ACC112 (cell line): ENCODE data around the gene PTBP3.
"Not testable (repeated sequence)": the region's sequence is repeated elsewhere in the genome, so short reads cannot be mapped to it uniquely, and the experiment has no call there.

Experiments
- H2AFZ ChIP-seq: fragments of 200-600 bp; sonication (generic); one replicate; pipeline ENCODE4 v1.6.0; 2017; ENCODE audit warnings: antibody characterized with exemption, low read length; ENCODE audit not compliant: unreplicated experiment
- H3K27ac ChIP-seq: fragments of 200-600 bp; sonication (generic); 2 replicates; pipeline ENCODE4 v1.5.1; 2014; ENCODE audit warnings: low read depth, mild to moderate bottlenecking, antibody characterized with exemption, low read length, moderate library complexity
- H3K27me3 ChIP-seq: fragments of 200-600 bp; sonication (generic); 2 replicates; pipeline ENCODE4 v1.6.1; 2014; ENCODE audit warnings: mild to moderate bottlenecking, antibody characterized with exemption, low read length, moderate library complexity, mixed read lengths; ENCODE audit not compliant: insufficient read depth
- H3K36me3 ChIP-seq: fragments of 200-600 bp; sonication (generic); 2 replicates; pipeline ENCODE4 v1.6.1; 2016; ENCODE audit warnings: mild to moderate bottlenecking, antibody characterized with exemption, low read length, moderate library complexity, mixed read lengths; ENCODE audit not compliant: insufficient read depth
- H3K4me1 ChIP-seq: fragments of 200-600 bp; sonication (generic); one replicate; pipeline ENCODE4 v1.6.1; 2016; ENCODE audit warnings: low read length, mixed read lengths; ENCODE audit not compliant: insufficient read depth, unreplicated experiment, control insufficient read depth
- H3K4me3 ChIP-seq: fragments of 200-600 bp; sonication (generic); 2 replicates; pipeline ENCODE4 v1.5.1; 2014; ENCODE audit warnings: mild to moderate bottlenecking, low read depth, low read length
- H3K79me2 ChIP-seq: fragments of 200-600 bp; sonication (generic); one replicate; pipeline ENCODE4 v1.6.0; 2016; ENCODE audit warnings: low read length; ENCODE audit not compliant: control insufficient read depth, unreplicated experiment, insufficient read depth

PTBP3 gene

GRCh38 chr9:112377087-112377486 lies 43.7 kb upstream of the PTBP3 start:
- Histone ChIP-seq H3K79me2 (peaks cover 43% of the 10 kb centered on the region), H3K4me3 (peak overlapping the region; percentile 91), H3K36me3 (no peaks in the 10 kb centered on the region), H3K27ac (no peak overlapping the region), H3K27me3 (no peaks in the 10 kb centered on the region), H3K4me1 (peaks cover 19% of the 10 kb centered on the region), H2AFZ (no peak overlapping the region)

GRCh38 chr9:112375361-112375760 lies 41.9 kb upstream of the PTBP3 start:
- H3K36me3 ChIP-seq: no peaks in the 10 kb centered on the region
- H3K27me3 ChIP-seq: no peaks in the 10 kb centered on the region
- no peak overlapping the region for H2AFZ ChIP-seq
- H3K4me3 ChIP-seq: no peak overlapping the region
- H3K79me2 ChIP-seq: peaks cover 26% of the 10 kb centered on the region
- no peak overlapping the region for H3K27ac ChIP-seq
- H3K4me1 ChIP-seq: peaks cover 15% of the 10 kb centered on the region

DNA sequence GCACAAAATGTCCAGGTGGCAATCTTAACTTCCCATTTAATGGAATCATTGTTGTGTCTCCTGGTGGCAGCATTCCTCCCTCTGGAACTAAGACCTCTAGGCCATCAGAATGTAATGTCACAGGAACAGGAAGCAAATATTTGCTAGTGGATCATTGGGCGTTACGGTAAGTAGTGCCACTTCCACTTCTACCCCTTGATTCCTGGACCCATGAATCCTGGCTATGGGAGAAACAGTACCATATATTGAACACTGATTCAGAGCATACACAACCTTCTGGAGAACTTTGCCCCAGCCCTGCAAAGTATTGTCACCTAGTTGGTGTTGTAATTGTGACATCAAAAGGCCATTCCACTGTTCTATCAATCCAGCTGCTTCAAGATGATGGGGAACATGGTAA lies 40.8 kb upstream of the PTBP3 start:
- not testable (repeated sequence) for H2AFZ ChIP-seq, H3K4me3 ChIP-seq, H3K27ac ChIP-seq, H3K36me3 ChIP-seq, H3K27me3 ChIP-seq
- peaks cover 22% of the 10 kb centered on the region for H3K79me2 ChIP-seq
- peaks cover 15% of the 10 kb centered on the region for H3K4me1 ChIP-seq

- not testable (repeated sequence) for H3K27ac ChIP-seq, H2AFZ ChIP-seq, H3K36me3 ChIP-seq, H3K27me3 ChIP-seq, H3K4me3 ChIP-seq
- Histone ChIP-seq H3K4me1 (peaks cover 15% of the 10 kb centered on the region), H3K79me2 (peaks cover 22% of the 10 kb centered on the region)
Observed at GRCh38 chr9:112373666-112374065, 40.2 kb upstream of the PTBP3 start.

DNA sequence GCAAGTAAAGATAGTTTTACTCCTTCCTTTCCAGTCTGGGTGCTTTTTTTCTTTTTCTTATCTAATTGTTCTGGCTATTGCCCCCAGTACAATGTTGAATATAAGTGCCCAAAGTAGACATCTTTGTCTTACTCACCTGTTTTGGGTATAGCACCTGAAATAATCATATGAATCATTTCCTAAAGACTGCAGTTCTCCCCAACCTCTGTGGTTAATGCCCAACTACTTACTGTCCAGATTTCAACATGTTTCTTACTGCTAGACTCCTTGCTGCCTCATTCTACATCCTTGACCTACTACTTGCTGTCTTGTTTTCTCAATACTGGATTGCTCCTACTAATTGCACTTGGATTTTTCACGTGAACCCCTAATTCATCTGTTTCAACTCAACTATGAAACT lies 37.6 kb upstream of the PTBP3 start:
- Histone ChIP-seq H3K4me1 (no peaks in the 10 kb centered on the region), H3K27ac (no peak overlapping the region), H3K4me3 (no peak overlapping the region), H3K79me2 (no peaks in the 10 kb centered on the region), H3K36me3 (no peaks in the 10 kb centered on the region), H2AFZ (no peak overlapping the region), H3K27me3 (no peaks in the 10 kb centered on the region)

- H3K4me1 ChIP-seq: no peaks in the 10 kb centered on the region
- no peak overlapping the region for H3K27ac ChIP-seq
- H3K36me3 ChIP-seq: no peaks in the 10 kb centered on the region
- no peak overlapping the region for H2AFZ ChIP-seq
- H3K27me3 ChIP-seq: no peaks in the 10 kb centered on the region
- no peaks in the 10 kb centered on the region for H3K79me2 ChIP-seq
- no peak overlapping the region for H3K4me3 ChIP-seq
Observed at GRCh38 chr9:112369817-112370216, 36.4 kb upstream of the PTBP3 start.

- Histone ChIP-seq H3K4me1 (no peaks in the 10 kb centered on the region), H3K27me3 (no peaks in the 10 kb centered on the region), H2AFZ (no peak overlapping the region), H3K36me3 (no peaks in the 10 kb centered on the region), H3K4me3 (no peak overlapping the region), H3K79me2 (no peaks in the 10 kb centered on the region), H3K27ac (no peak overlapping the region)
Observed at GRCh38 chr9:112367465-112367864, 34.0 kb upstream of the PTBP3 start.

DNA sequence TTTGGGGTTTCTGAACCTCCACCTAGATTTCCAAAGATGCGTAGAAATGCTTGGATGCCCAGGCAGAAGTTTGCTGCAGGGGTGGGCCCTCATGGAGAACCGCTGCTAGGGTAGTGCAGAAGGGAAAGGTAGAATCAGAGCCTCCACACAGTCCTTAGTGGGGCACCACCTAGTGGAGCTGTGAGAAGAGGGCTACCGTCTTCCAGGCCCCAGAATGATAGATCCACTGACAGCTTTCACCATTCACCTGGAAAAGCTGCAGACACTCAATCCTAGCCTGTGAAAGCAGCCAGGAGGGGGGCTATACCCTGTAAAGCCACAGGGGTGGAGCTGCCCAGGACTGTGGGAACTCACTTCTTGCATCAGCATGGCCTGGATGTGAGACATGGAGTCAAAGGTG lies 33.2 kb upstream of the PTBP3 start:
- Histone ChIP-seq H3K4me1 (no peaks in the 10 kb centered on the region), H3K27ac (no peak overlapping the region), H3K79me2 (no peaks in the 10 kb centered on the region), H2AFZ (no peak overlapping the region), H3K27me3 (no peaks in the 10 kb centered on the region), H3K36me3 (no peaks in the 10 kb centered on the region), H3K4me3 (no peak overlapping the region)

GRCh38 chr9:112365257-112365656 lies 31.8 kb upstream of the PTBP3 start:
- H2AFZ ChIP-seq, H3K36me3 ChIP-seq, H3K27me3 ChIP-seq, H3K79me2 ChIP-seq, H3K4me3 ChIP-seq, H3K27ac ChIP-seq, H3K4me1 ChIP-seq: not testable (repeated sequence)

DNA sequence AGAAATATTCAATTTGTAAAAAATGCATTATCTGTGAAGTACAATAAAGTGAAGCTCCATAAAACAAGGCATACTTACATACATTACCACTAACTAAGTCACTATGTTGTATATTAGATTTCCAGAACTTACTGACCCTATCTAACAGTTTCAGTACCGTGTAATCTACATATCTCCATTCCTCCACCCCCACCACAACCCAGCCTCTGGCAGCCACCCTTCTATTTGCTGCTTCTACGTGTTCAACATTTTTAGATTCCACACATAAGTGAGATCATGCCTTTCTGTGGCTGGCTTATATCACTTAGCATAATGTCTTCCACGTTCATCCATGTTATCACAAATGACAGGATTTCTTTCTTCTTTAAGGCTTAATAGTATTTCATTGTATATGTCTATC lies 31.3 kb upstream of the PTBP3 start:
- H3K4me3 ChIP-seq: no peak overlapping the region
- H3K27me3 ChIP-seq: no peaks in the 10 kb centered on the region
- peaks cover 11% of the 10 kb centered on the region for H3K4me1 ChIP-seq
- H2AFZ ChIP-seq: no peak overlapping the region
- no peaks in the 10 kb centered on the region for H3K79me2 ChIP-seq
- no peak overlapping the region for H3K27ac ChIP-seq
- no peaks in the 10 kb centered on the region for H3K36me3 ChIP-seq

DNA sequence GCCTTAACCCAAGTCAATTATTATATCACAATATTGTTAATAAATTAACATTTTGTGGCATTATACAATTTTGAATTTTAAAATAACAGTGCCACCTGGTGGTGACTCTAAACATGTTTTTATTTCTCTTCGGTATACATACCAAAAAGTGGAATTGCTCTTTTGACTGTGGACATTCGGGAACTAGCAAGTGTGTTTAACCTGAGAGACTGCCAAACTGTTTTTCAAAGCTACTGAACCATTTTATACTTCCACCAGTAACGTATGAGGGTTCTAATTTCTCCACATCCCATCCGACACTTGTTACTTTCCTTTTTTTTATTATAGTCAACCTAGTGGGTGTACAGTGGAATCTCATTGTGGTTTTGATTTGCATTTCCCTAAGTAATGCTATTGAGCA lies 28.2 kb upstream of the PTBP3 start:
- H2AFZ ChIP-seq: no peak overlapping the region
- no peaks in the 10 kb centered on the region for H3K27me3 ChIP-seq
- no peak overlapping the region for H3K4me3 ChIP-seq
- no peak overlapping the region for H3K27ac ChIP-seq
- H3K79me2 ChIP-seq: no peaks in the 10 kb centered on the region
- H3K4me1 ChIP-seq: peaks cover 11% of the 10 kb centered on the region
- no peaks in the 10 kb centered on the region for H3K36me3 ChIP-seq
